Limb (tissue), 2 donors: ENCODE data around the gene NCOA3.

Experiments
- DNase-seq, 2 donors: peaks; one replicate each; pipeline ENCODE4 v3.0.0-alpha.2; 2016; ENCODE audit errors: extremely low spot score in 2 of 2

The NCOA3 gene

GRCh38 chr20:47664744-47665143 lies 163.1 kb downstream of the NCOA3 start:
- DNase-seq = no peak

- no peak for DNase-seq
Measured at GRCh38 chr20:47665221-47665991, 163.7 kb downstream of the NCOA3 start.

GRCh38 chr20:47666304-47666703 lies 164.6 kb downstream of the NCOA3 start:
- DNase-seq = no peak

GRCh38 chr20:47667086-47667485 lies 165.4 kb downstream of the NCOA3 start:
- DNase-seq = no peak

- no peak for DNase-seq
Measured at GRCh38 chr20:47667531-47668312, 166.0 kb downstream of the NCOA3 start.

GRCh38 chr20:47668313-47669151 lies 166.8 kb downstream of the NCOA3 start:
- DNase-seq = no peak

GRCh38 chr20:47669152-47669425 lies 167.4 kb downstream of the NCOA3 start:
- no peak for DNase-seq

GRCh38 chr20:47669489-47669888 lies 167.8 kb downstream of the NCOA3 start:
- no peak for DNase-seq

GRCh38 chr20:47669927-47670890 lies 168.5 kb downstream of the NCOA3 start:
- DNase-seq = no peak

GRCh38 chr20:47670913-47671312 lies 169.2 kb downstream of the NCOA3 start:
- no peak for DNase-seq

- no peak for DNase-seq
Measured at GRCh38 chr20:47672166-47672565, 170.5 kb downstream of the NCOA3 start.

- DNase-seq = no peak
Measured at GRCh38 chr20:47672886-47673670, 171.4 kb downstream of the NCOA3 start.

- DNase-seq = no peak
Measured at GRCh38 chr20:47673671-47673955, 171.9 kb downstream of the NCOA3 start.

GRCh38 chr20:47674145-47674544 lies 172.5 kb downstream of the NCOA3 start:
- no peak for DNase-seq

- no peak for DNase-seq
Measured at GRCh38 chr20:47674686-47675085, 173.0 kb downstream of the NCOA3 start.

- no peak for DNase-seq
Measured at GRCh38 chr20:47675190-47676142, 173.8 kb downstream of the NCOA3 start.

- no peak for DNase-seq
Measured at GRCh38 chr20:47676219-47676721, 174.6 kb downstream of the NCOA3 start.

- no peak for DNase-seq
Measured at GRCh38 chr20:47676912-47677634, 175.4 kb downstream of the NCOA3 start.
